HG03442 (cell line): ENCODE measurements around the gene CDC42EP3.

Source experiments
- ATAC-seq: cut with Tn5 transposase; IDR thresholded peaks from one replicate; pipeline ENCODE4 v1.9.1; 2021; ENCODE audit warnings: mild to moderate bottlenecking, moderate library complexity; ENCODE audit not compliant: unreplicated experiment

Gene CDC42EP3

DNA sequence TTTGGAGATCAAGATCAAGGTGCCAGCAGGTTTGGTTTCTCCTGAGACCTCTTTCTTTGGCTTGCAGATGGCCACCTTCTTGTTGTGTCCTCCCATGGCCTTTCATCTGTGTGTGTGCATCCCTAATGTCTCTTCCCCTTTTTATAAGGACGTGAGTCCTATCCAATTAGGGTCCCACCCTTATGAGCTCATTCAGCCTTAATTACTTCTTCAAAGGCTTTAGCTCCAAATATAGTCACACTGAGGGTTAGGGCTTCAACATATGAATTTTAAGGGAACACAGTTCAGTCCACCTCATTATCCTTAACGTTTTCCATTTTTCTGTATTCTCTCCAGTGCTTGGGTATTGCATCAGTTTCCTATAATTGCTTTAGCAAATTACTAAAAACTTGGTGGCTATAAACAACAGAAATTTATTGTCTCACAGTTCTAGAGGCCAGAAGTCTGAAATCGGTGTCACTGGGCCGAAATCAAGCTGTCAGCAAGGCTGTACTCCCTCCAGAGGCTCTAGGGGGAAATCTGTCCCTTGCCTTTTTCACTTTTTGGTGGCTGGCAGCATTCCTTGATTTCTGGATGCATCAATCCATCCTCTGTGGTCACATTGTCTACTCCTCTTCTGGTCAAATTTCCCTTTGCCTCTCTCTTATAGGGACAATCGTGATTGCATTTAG lies 34.1 kb downstream of the CDC42EP3 start:
- ATAC-seq: no peak

GRCh38 chr2:37636381-37637066 lies 34.9 kb downstream of the CDC42EP3 start:
- ATAC-seq: no peak

GRCh38 chr2:37635504-37636380 lies 35.7 kb downstream of the CDC42EP3 start:
- peak; percentile 72 for ATAC-seq

DNA sequence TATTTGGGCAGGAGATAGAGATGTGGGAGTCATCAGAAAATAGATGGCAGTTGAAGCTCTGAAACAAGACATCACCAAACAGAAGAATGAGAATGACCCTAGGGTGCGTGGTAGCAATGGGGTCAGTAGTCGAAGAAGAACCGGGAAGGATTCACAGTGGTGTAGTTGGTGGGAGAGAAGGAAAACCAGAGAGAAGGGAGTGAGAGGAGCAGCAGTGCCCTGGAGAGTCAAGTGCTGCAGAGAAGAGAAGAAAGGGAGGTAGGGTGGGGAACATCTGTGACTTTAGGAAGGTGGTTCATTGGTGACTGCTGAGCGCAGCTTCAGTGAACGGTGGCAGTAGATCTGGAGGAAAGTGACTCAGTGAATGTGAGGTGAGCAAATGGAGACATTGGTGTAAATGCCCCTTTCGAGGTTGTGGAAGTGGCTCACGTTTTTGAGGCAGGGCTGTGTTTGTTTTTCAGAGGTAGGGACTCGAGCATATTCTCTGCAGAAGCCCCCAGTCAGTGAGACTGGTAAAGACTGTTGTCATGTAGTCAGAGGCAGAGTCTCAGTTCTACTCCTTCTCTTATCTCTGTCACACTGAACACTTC lies 36.4 kb downstream of the CDC42EP3 start:
- no peak for ATAC-seq

- no peak for ATAC-seq
These were observed 37.6 kb downstream of the CDC42EP3 start for GRCh38 chr2:37633845-37634244.

- ATAC-seq: no peak
These were observed 38.2 kb downstream of the CDC42EP3 start for GRCh38 chr2:37633234-37633633.

GRCh38 chr2:37632310-37632709 lies 39.1 kb downstream of the CDC42EP3 start:
- no peak for ATAC-seq

- ATAC-seq: no peak
These were observed 39.7 kb downstream of the CDC42EP3 start for GRCh38 chr2:37631698-37632097.

- ATAC-seq: no peak
These were observed 40.1 kb downstream of the CDC42EP3 start for GRCh38 chr2:37631292-37631691.

DNA sequence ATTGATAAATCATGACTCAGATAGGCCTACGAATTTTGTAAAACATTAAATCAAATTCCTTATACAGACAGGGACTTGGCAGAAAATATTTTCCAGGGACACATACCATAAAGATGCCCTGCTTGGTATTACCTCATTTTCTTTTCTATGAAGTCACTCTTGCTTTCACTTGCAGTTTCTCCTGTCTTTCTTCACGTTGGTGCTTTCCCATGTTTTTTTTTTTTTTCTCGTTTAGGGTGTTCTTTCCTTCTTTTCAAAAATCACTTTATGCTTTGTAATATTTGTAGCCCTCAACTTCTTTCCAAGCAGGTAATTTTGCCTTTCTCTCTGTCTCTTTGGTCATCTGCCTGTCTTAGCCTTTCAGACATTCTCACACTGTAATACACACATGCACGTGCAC lies 40.7 kb downstream of the CDC42EP3 start:
- ATAC-seq: no peak

GRCh38 chr2:37630301-37630700 lies 41.1 kb downstream of the CDC42EP3 start:
- ATAC-seq: no peak

DNA sequence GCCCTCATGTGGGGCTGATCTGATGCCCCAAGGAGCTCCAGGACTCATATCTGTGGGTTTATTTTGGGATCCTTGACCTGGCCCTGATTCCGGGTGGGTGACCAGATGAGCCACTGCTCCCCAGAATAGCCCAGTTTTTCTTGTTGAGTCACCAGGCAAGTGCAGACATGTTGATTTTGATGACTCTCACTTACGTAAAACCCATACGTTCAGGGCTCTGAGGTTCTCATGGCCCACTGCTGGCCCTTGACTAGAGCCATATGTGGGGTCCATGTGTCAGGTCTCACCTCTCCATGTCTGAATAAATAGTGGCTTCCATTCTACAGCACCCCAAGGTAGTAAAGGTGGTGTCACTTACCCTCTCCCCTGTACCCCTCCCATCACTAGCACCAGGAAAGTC lies 41.9 kb downstream of the CDC42EP3 start:
- peak; percentile 44 for ATAC-seq

DNA sequence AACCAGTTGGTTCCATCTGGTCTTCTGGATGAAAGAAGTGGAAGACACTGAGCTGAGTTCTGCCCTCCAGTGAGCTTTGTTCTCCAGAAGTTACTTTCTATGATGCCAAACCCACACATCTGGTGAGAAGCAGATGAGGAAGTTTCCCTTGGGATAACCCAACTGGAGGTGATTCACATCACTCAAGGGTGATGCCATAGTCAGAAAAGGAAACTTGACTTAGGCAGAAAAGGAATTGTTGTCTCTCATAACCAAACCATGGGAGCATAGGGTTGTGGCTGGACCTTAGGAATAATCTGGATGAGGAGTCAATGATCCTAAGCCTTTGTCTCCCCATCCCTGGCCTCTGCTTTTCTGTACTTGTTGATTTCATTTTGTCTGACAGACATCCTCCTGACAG lies 43.7 kb downstream of the CDC42EP3 start:
- ATAC-seq: no peak

DNA sequence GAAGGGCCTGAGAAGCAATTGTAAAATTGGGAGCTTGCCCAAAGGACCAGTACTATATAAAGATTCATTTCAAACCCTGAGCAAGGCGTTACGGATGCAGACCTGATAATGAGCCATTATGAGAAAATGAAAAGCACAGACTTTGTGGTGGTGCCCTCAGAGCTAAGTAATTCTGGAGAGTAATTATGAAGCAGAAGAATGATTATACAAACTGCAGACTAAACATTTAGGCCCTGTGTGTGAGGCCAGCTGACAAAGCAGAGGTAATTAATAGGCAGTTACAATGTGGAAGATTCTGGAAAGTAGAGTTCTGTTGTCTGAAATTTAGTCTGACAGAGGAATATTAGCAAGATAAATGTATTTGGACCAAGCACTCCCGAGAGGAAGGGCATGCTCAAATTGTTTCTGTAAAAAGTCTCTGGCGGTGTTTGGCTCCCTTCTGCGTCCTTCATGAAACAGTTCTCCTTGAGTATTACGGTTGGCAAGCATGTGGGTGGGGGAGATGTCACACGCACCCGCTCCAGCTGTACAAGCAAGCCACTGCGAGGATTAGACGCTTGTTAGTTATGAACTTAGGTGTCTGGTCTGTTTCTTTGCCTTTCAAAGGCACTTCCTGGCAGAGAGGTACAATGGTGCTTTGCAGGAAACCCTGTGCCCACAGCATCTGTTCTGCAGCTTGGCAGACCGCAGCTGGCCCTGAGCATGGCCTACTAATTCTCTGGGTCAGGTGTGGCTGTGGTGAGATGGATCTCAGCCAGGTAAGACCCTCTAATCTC lies 45.5 kb downstream of the CDC42EP3 start:
- no peak for ATAC-seq

- no peak for ATAC-seq
These were observed 46.3 kb downstream of the CDC42EP3 start for GRCh38 chr2:37625156-37625555.

- peak; percentile 71 for ATAC-seq
These were observed 47.2 kb downstream of the CDC42EP3 start for GRCh38 chr2:37623971-37624900.

DNA sequence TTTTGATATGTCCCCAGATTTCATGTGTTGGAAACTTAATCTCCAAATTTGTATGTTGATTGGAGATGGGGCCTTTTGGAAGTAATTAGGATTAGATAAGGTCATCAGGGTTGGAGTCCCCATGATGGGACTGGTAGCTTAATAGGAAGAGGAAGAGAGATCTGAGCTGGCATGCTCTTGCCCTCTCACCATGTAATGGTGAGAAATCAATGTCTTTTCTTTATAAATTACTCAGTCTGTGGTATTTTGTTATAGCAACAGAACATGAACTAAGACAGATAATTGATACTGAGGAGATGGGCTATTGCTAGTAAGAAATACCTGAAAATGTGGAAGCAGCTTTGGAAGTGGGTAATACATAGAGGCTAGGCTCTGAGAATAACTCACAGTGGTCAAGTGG lies 48.0 kb downstream of the CDC42EP3 start:
- no peak for ATAC-seq

GRCh38 chr2:37622450-37623100 lies 48.9 kb downstream of the CDC42EP3 start:
- ATAC-seq: no peak

DNA sequence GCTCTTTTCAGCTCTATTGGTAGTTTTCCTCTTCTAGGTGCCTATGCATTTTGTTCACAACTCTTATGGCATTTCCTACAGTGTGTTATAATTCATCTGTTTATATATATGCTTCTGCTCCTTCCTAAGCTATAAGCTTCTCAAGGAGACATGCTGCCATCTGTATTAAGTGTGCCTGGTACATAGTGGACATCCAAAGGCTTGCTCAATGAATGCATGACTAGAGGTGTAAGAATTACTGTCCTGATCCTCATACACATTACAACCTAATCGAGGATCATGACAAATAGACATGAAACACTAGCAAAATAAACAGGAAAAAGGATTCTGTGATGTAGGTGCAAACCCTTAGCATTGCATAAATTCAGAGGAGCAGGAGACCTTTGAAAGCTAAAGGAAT lies 50.2 kb downstream of the CDC42EP3 start:
- ATAC-seq: no peak
